MM.1S (cell line): ENCODE data around the gene FXYD4.
A peak's percentile ranks its signal among the peaks of the same experiment; 100 is the strongest.

Experiments
- DNase-seq: peaks from one replicate; pipeline ENCODE4 v3.0.0-alpha.2; 2015
- H2AFZ ChIP-seq: fragments of 300-600 bp; sonication (generic); 2 replicates; pipeline ENCODE4 v1.6.0; 2016; ENCODE audit warnings: antibody characterized with exemption, low read length
- H3F3A ChIP-seq: fragments of 300-600 bp; sonication (generic); 2 replicates; pipeline ENCODE4 v1.6.1; 2016; ENCODE audit warnings: mild to moderate bottlenecking, antibody characterized with exemption, low read length, moderate library complexity, mixed read lengths; ENCODE audit not compliant: insufficient read depth
- H3K27ac ChIP-seq: fragments of 300-600 bp; sonication (generic); 2 replicates; pipeline ENCODE4 v1.5.1; 2016; ENCODE audit warnings: mild to moderate bottlenecking, low read length
- H3K27me3 ChIP-seq: fragments of 300-600 bp; sonication (generic); replicated peaks from 2 replicates; pipeline ENCODE4 v1.6.0; 2016; ENCODE audit warnings: low read length; ENCODE audit not compliant: insufficient read depth
- H3K36me3 ChIP-seq: fragments of 300-600 bp; sonication (generic); replicated peaks from 2 replicates; pipeline ENCODE4 v1.6.1; 2016; ENCODE audit warnings: mild to moderate bottlenecking, low read length, mixed read lengths; ENCODE audit not compliant: insufficient read depth
- H3K4me1 ChIP-seq: fragments of 300-600 bp; sonication (generic); 2 replicates; pipeline ENCODE4 v1.6.1; 2016; ENCODE audit warnings: low read length, mixed read lengths
- H3K4me2 ChIP-seq: fragments of 300-600 bp; sonication (generic); 2 replicates; pipeline ENCODE4 v1.6.0; 2016; ENCODE audit warnings: low read depth, low read length
- H3K4me3 ChIP-seq: fragments of 300-600 bp; sonication (generic); 2 replicates; pipeline ENCODE4 v1.5.1; 2016; ENCODE audit warnings: low read length, mixed read lengths
- H3K79me2 ChIP-seq: fragments of 300-600 bp; sonication (generic); 2 replicates; pipeline ENCODE4 v1.6.1; 2016; ENCODE audit warnings: mixed run types, low read length, mixed read lengths
- H3K9ac ChIP-seq: fragments of 300-600 bp; sonication (generic); 2 replicates; pipeline ENCODE4 v1.6.1; 2016; ENCODE audit warnings: low read length, mixed read lengths
- H3K9me2 ChIP-seq: fragments of 300-600 bp; sonication (generic); replicated peaks from 2 replicates; pipeline ENCODE4 v1.6.1; 2016; ENCODE audit warnings: mild to moderate bottlenecking, low read length, mixed read lengths; ENCODE audit not compliant: insufficient read depth
- H3K9me3 ChIP-seq: fragments of 300-600 bp; sonication (generic); replicated peaks from 2 replicates; pipeline ENCODE4 v1.6.1; 2016; ENCODE audit warnings: mild to moderate bottlenecking, low read length, mixed read lengths; ENCODE audit not compliant: insufficient read depth
- H4K20me1 ChIP-seq: fragments of 300-600 bp; sonication (generic); 2 replicates; pipeline ENCODE4 v1.6.1; 2016; ENCODE audit warnings: mild to moderate bottlenecking, low read length, moderate library complexity, mixed read lengths; ENCODE audit not compliant: insufficient read depth
- EZH2 ChIP-seq: fragments of 300-600 bp; sonication (generic); optimal IDR thresholded peaks from 2 replicates; pipeline ENCODE3; 2017; ENCODE audit warnings: low read depth, mild to moderate bottlenecking, antibody characterized with exemption, low read length, mixed read lengths
- EZH2phosphoT487 ChIP-seq: fragments of 300-600 bp; sonication (generic); IDR thresholded peaks from 2 replicates; pipeline ENCODE4 v1.6.1; 2018; ENCODE audit warnings: antibody characterized with exemption, low read length
- TF ChIP-seq, protein P1 (sequence below): fragments of 300-600 bp; sonication (generic); IDR thresholded peaks from 2 replicates; pipeline ENCODE4 v1.5.1; 2016; ENCODE audit warnings: antibody characterized with exemption, low read length, mixed read lengths

FXYD4 gene

GRCh38 chr10:43385412-43386004, 14.1 kb downstream of the FXYD4 start:
- H3K79me2 ChIP-seq: peaks cover 44% of the 10 kb centered on the region
- no peak for DNase-seq
- H3K9ac ChIP-seq: no peak overlapping the region
- no peaks in the 10 kb centered on the region for H3K9me2 ChIP-seq
- H3K27ac ChIP-seq: no peak overlapping the region
- no peaks in the 10 kb centered on the region for H3K9me3 ChIP-seq
- no peak overlapping the region for H2AFZ ChIP-seq
- peaks cover 72% of the 10 kb centered on the region for H3F3A ChIP-seq
- no peak overlapping the region for H3K4me3 ChIP-seq
- H4K20me1 ChIP-seq: peaks cover 54% of the 10 kb centered on the region
- H3K4me2 ChIP-seq: no peak overlapping the region
- TF ChIP-seq, protein P1, sequence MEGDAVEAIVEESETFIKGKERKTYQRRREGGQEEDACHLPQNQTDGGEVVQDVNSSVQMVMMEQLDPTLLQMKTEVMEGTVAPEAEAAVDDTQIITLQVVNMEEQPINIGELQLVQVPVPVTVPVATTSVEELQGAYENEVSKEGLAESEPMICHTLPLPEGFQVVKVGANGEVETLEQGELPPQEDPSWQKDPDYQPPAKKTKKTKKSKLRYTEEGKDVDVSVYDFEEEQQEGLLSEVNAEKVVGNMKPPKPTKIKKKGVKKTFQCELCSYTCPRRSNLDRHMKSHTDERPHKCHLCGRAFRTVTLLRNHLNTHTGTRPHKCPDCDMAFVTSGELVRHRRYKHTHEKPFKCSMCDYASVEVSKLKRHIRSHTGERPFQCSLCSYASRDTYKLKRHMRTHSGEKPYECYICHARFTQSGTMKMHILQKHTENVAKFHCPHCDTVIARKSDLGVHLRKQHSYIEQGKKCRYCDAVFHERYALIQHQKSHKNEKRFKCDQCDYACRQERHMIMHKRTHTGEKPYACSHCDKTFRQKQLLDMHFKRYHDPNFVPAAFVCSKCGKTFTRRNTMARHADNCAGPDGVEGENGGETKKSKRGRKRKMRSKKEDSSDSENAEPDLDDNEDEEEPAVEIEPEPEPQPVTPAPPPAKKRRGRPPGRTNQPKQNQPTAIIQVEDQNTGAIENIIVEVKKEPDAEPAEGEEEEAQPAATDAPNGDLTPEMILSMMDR: no peak
- no peak for TF ChIP-seq EZH2phosphoT487
- no peaks in the 10 kb centered on the region for H3K27me3 ChIP-seq
- H3K36me3 ChIP-seq: peaks cover 40% of the 10 kb centered on the region
- H3K4me1 ChIP-seq: 0 out of 2 replicates have a peak, but pooled peaks cover 2% of the 10 kb centered on the region

- no peak for TF ChIP-seq EZH2
- TF ChIP-seq, protein P1: no peak
- TF ChIP-seq EZH2phosphoT487: no peak
- Histone ChIP-seq H3K9me3 (no peaks in the 10 kb centered on the region), H3K4me3 (no peak overlapping the region), H4K20me1 (peaks cover 63% of the 10 kb centered on the region), H2AFZ (no peak overlapping the region), H3F3A (peaks cover 76% of the 10 kb centered on the region), H3K9ac (no peak overlapping the region), H3K9me2 (no peaks in the 10 kb centered on the region), H3K27me3 (no peaks in the 10 kb centered on the region), H3K79me2 (peaks cover 54% of the 10 kb centered on the region), H3K36me3 (peaks cover 41% of the 10 kb centered on the region), H3K4me2 (no peak overlapping the region), H3K27ac (no peak overlapping the region), H3K4me1 (0 out of 2 replicates have a peak, but pooled peaks cover 2% of the 10 kb centered on the region)
- DNase-seq: peak; percentile 3
These were observed 15.1 kb downstream of the FXYD4 start for GRCh38 chr10:43386549-43386948.

- peaks cover 65% of the 10 kb centered on the region for H4K20me1 ChIP-seq
- H3K4me1 ChIP-seq: 0 out of 2 replicates have a peak, but pooled peaks cover 2% of the 10 kb centered on the region
- H3K27me3 ChIP-seq: no peaks in the 10 kb centered on the region
- H3K9me3 ChIP-seq: no peaks in the 10 kb centered on the region
- no peak overlapping the region for H3K9ac ChIP-seq
- peaks cover 60% of the 10 kb centered on the region for H3K79me2 ChIP-seq
- H2AFZ ChIP-seq: no peak overlapping the region
- peaks cover 41% of the 10 kb centered on the region for H3K36me3 ChIP-seq
- TF ChIP-seq EZH2phosphoT487 (no peak), EZH2 (no peak)
- TF ChIP-seq, protein P1: no peak
- DNase-seq: peak; percentile 3
- H3K4me3 ChIP-seq: no peak overlapping the region
- no peak overlapping the region for H3K4me2 ChIP-seq
- H3F3A ChIP-seq: peaks cover 76% of the 10 kb centered on the region
- H3K27ac ChIP-seq: no peak overlapping the region
- H3K9me2 ChIP-seq: no peaks in the 10 kb centered on the region
These were observed 15.7 kb downstream of the FXYD4 start for GRCh38 chr10:43386981-43387677.
